ENCODE measurements around the gene FAM168A.

DNA sequence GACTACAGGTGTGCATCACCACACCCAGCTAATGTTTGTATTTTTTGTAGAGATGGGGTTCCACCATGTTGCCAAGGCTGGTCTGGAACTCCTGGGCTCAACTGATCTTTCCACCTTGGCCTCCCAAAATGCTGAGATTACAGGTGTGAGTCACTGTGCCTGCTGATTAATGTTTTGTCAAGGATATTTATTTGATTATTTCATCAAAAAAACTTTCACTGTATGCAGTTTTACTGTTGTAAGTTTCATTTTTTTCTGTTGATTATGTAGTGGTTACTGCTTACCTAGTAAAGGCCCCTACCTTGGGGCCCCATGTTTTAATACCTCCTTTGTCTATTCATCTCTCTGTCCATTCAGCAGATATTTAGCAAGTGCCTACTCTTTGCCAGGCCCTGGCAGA is 16.7 kb upstream of the FAM168A start:
- TF ChIP-seq EP300 (IDR thresholded peaks at IDR 0.05), result no peak
- TF ChIP-seq, protein P1, sequence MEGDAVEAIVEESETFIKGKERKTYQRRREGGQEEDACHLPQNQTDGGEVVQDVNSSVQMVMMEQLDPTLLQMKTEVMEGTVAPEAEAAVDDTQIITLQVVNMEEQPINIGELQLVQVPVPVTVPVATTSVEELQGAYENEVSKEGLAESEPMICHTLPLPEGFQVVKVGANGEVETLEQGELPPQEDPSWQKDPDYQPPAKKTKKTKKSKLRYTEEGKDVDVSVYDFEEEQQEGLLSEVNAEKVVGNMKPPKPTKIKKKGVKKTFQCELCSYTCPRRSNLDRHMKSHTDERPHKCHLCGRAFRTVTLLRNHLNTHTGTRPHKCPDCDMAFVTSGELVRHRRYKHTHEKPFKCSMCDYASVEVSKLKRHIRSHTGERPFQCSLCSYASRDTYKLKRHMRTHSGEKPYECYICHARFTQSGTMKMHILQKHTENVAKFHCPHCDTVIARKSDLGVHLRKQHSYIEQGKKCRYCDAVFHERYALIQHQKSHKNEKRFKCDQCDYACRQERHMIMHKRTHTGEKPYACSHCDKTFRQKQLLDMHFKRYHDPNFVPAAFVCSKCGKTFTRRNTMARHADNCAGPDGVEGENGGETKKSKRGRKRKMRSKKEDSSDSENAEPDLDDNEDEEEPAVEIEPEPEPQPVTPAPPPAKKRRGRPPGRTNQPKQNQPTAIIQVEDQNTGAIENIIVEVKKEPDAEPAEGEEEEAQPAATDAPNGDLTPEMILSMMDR (IDR thresholded peaks at IDR 0.05), result no peak
- no peak for TF ChIP-seq POLR2AphosphoS5 (IDR thresholded peaks at IDR 0.05)

Data from esophagus muscularis mucosa (tissue), 4 donors.